Esophagus squamous epithelium (tissue), 5 donors: ENCODE results near the gene ITGAL. TPM values are rescaled to one million over a fixed set of nuclear protein-coding genes. Genes with fewer than 3 reads are reported as not detected.
A peak's percentile ranks its signal among the peaks of the same experiment; 100 is the strongest.
"Not testable (repeated sequence)": the region's sequence is repeated elsewhere in the genome, so short reads cannot be mapped to it uniquely, and the experiment has no call there.

Source experiments
- DNase-seq: peaks from one replicate; lab custom pipeline; 2025; lab: John Stamatoyannopoulos, UW
- H3K27ac ChIP-seq, 4 donors: fragments of 200-600 bp; sonication (generic); one replicate each; pipeline ENCODE4 v1.5.1; 2016 to 2019; ENCODE audit warnings: mild to moderate bottlenecking in 1 of 4
- H3K27me3 ChIP-seq, 4 donors: fragments of 200-600 bp; sonication (generic); 1 replicate in 3 of 4; 2 replicates in 1 of 4; pipeline versions ENCODE4 v1.5.1 to v1.6.0; 2017 to 2021; ENCODE audit warnings: antibody characterized with exemption in 1 of 4
- H3K36me3 ChIP-seq, 3 donors: fragments of 200-600 bp; sonication (generic); one replicate each; pipeline ENCODE4 v1.5.1; 2016 to 2019
- H3K4me1 ChIP-seq, 3 donors: fragments of 200-600 bp; sonication (generic); one replicate each; pipeline ENCODE4 v1.5.1; 2017 to 2019
- H3K4me3 ChIP-seq, 4 donors: fragments of 200-600 bp; sonication (generic); 1 replicate in 3 of 4; 2 replicates in 1 of 4; pipeline ENCODE4 v1.5.1; 2016 to 2019; ENCODE audit warnings: mild to moderate bottlenecking in 2 of 4, moderate library complexity in 1 of 4
- H3K9me3 ChIP-seq, 3 donors: fragments of 200-600 bp; sonication (generic); one replicate each; pipeline ENCODE4 v1.5.1; 2016 to 2019
- CTCF ChIP-seq, 6 experiments: fragments of 450-650 bp in 4 of 6; fragments of 200-600 bp in 2 of 6; sonication (generic) in 2 of 6; IDR thresholded peaks; one replicate each; pipeline ENCODE4 v1.5.1; 2016 to 2019; ENCODE audit warnings: antibody characterized with exemption in 6 of 6, mild to moderate bottlenecking in 4 of 6, moderate library complexity in 4 of 6
- POLR2A ChIP-seq, 4 donors: fragments of 450-650 bp; IDR thresholded peaks; one replicate each; pipeline ENCODE4 v1.6.1; 2017; ENCODE audit warnings: antibody characterized with exemption in 4 of 4, mild to moderate bottlenecking in 4 of 4, moderate library complexity in 3 of 4
- WGBS, 2 donors: methylation state at CpG; one replicate each; pipeline ENCODE4 v1.1.5; 2018; 5-methylcytosine and 5-hydroxymethylcytosine counted together
- intact Hi-C: fragments of 100-400 bp; cut with DNase I; formaldehyde crosslinking; loops from one replicate; pipeline ENCODE4 v1.15.0; 2022
- total RNA-seq, 4 donors: library from RNA; depleted of rRNA; stranded (reverse); fragments of >200 nt; gene quantifications; one replicate each; pipeline ENCODE4 v1.1.0, GENCODE V29; 2016
- donor health status: DM: yes; HTN: yes; CAD: no.

Gene ITGAL
- total RNA-seq, 4 donors from 2014 or later, result 1.3 to 4.4 (median 2.4) TPM

- intact Hi-C loops, result no loop called here
- Histone ChIP-seq H3K4me3 (peak overlapping the region in 1 of 4 donors; percentile 30), H3K36me3 (no peaks in the 10 kb centered on the region), H3K27ac (no peak overlapping the region), H3K4me1 (peaks cover 0 to 4% (median 3%) of the 10 kb centered on the region in 3 donors), H3K9me3 (no peaks in the 10 kb centered on the region), H3K27me3 (peaks cover 0 to 36% (median 4%) of the 10 kb centered on the region in 4 donors)
- TF ChIP-seq POLR2A (IDR thresholded peaks at IDR 0.05) (no peak), CTCF (IDR thresholded peaks at IDR 0.05) (no peak)
- 72 to 77% methylated on average over 7 of the region's 7 CpGs for WGBS, 2 donors
- no peak for DNase-seq
Observed at GRCh38 chr16:30474684-30475083, 2.1 kb downstream of the ITGAL start.

- no peak for DNase-seq
- peaks cover 0 to 36% (median 4%) of the 10 kb centered on the region in 4 donors for H3K27me3 ChIP-seq
- intact Hi-C loops, result no loop called here
- no peaks in the 10 kb centered on the region for H3K36me3 ChIP-seq
- no peak overlapping the region for H3K27ac ChIP-seq
- H3K4me1 ChIP-seq, result no peaks in the 10 kb centered on the region
- TF ChIP-seq POLR2A (IDR thresholded peaks at IDR 0.05) (no peak), CTCF (IDR thresholded peaks at IDR 0.05) (no peak)
- H3K9me3 ChIP-seq, result no peaks in the 10 kb centered on the region
- H3K4me3 ChIP-seq, result no peak overlapping the region
- 63 to 65% methylated on average over 3 of the region's 3 CpGs for WGBS, 2 donors
Observed at GRCh38 chr16:30476991-30477390, 4.4 kb downstream of the ITGAL start.

- H3K27me3 ChIP-seq, result peaks cover 0 to 31% (median 4%) of the 10 kb centered on the region in 4 donors
- H3K9me3 ChIP-seq, H3K27ac ChIP-seq, H3K4me1 ChIP-seq, DNase-seq, intact Hi-C loops, H3K36me3 ChIP-seq, H3K4me3 ChIP-seq: not testable (repeated sequence)
- WGBS, 2 donors, result 85 to 89% methylated on average over 3 of the region's 3 CpGs
Observed at GRCh38 chr16:30477773-30478172, 5.2 kb downstream of the ITGAL start.

- TF ChIP-seq CTCF (IDR thresholded peaks at IDR 0.05) (no peak), POLR2A (IDR thresholded peaks at IDR 0.05) (no peak)
- H3K4me1 ChIP-seq, result no peaks in the 10 kb centered on the region
- intact Hi-C loops, result no loop called here
- H3K36me3 ChIP-seq, result no peaks in the 10 kb centered on the region
- H3K27ac ChIP-seq, result no peak overlapping the region
- DNase-seq, result no peak
- WGBS, 2 donors, result 80 to 89% methylated on average over 8 to 10 of the region's 12 CpGs
- H3K9me3 ChIP-seq, result no peaks in the 10 kb centered on the region
- H3K4me3 ChIP-seq, result no peak overlapping the region
- H3K27me3 ChIP-seq, result peaks cover 0 to 23% (median 2%) of the 10 kb centered on the region in 4 donors
Observed at GRCh38 chr16:30478766-30479478, 6.4 kb downstream of the ITGAL start.

- intact Hi-C loops, result no loop called here
- Histone ChIP-seq H3K4me3 (no peak overlapping the region), H3K9me3 (no peaks in the 10 kb centered on the region), H3K36me3 (no peaks in the 10 kb centered on the region), H3K27me3 (peaks cover 0 to 4% (median 0%) of the 10 kb centered on the region in 4 donors), H3K27ac (no peak overlapping the region), H3K4me1 (no peaks in the 10 kb centered on the region)
- 74 to 88% methylated on average over 5 of the region's 5 CpGs for WGBS, 2 donors
- no peak for TF ChIP-seq POLR2A (IDR thresholded peaks at IDR 0.05)
- no peak for TF ChIP-seq CTCF (IDR thresholded peaks at IDR 0.05)
- DNase-seq, result no peak
Observed at GRCh38 chr16:30481381-30481780, 8.8 kb downstream of the ITGAL start.
